GM10266 (cell line): ENCODE data around the gene CCR5.

Experiments used
- DNase-seq: peaks from one replicate; pipeline ENCODE4 v3.0.0; 2012; ENCODE audit errors: extremely low spot score
- TF ChIP-seq, protein P1 (sequence below): IDR thresholded peaks from 2 replicates; pipeline ENCODE4 v1.5.1; 2012; ENCODE audit warnings: mild to moderate bottlenecking, low read depth; ENCODE audit not compliant: control insufficient read depth, insufficient read depth; ENCODE audit errors: missing control alignments

CCR5 gene

DNA sequence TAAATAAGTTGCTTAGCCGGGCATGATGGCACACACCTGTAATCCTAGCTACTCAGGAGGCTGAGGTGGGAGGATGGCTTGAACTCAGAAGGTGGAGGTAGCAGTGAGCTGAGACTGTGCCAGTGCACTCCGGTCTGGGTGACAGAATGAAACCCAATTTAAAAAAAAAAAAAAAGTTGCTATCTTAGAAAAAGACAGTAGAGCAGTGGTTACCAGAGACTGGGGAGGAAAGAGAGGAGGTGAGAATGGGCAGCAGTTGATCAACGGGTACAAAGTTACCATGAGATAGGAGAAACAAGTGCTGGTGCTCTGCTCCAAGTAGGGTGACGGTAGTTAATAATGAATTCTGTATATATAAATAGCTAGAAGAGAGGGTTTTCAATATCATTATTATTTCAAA is 17.7 kb upstream of the CCR5 start:
- TF ChIP-seq, protein P1, sequence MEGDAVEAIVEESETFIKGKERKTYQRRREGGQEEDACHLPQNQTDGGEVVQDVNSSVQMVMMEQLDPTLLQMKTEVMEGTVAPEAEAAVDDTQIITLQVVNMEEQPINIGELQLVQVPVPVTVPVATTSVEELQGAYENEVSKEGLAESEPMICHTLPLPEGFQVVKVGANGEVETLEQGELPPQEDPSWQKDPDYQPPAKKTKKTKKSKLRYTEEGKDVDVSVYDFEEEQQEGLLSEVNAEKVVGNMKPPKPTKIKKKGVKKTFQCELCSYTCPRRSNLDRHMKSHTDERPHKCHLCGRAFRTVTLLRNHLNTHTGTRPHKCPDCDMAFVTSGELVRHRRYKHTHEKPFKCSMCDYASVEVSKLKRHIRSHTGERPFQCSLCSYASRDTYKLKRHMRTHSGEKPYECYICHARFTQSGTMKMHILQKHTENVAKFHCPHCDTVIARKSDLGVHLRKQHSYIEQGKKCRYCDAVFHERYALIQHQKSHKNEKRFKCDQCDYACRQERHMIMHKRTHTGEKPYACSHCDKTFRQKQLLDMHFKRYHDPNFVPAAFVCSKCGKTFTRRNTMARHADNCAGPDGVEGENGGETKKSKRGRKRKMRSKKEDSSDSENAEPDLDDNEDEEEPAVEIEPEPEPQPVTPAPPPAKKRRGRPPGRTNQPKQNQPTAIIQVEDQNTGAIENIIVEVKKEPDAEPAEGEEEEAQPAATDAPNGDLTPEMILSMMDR, result no peak
- no peak for DNase-seq

DNA sequence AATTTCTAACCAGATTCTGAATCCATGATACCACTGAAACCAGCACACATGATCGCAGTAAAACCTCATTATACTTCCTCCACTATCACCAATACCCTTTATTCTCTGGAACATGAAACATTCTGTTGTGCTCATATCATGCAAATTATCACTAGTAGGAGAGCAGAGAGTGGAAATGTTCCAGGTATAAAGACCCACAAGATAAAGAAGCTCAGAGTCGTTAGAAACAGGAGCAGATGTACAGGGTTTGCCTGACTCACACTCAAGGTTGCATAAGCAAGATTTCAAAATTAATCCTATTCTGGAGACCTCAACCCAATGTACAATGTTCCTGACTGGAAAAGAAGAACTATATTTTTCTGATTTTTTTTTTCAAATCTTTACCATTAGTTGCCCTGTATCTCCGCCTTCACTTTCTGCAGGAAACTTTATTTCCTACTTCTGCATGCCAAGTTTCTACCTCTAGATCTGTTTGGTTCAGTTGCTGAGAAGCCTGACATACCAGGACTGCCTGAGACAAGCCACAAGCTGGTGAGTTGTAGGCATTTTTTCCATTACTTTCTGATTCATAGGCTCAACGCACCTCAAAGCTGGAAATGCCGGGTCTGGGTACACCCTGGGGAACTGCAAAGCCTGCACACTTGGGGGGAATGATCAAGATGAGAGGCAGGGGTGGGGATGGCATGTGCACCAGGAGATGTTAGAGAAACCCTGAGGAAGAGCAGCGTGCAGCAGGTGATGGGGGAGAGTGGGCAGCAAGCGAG is 16.9 kb upstream of the CCR5 start, which contains the start of gene CCR2:
Gene CCR2, plus strand, starts transcription at position 465 of the 764 bp plus-strand sequence. CDS start 3,417 bp downstream, outside the sequence.
- DNase-seq, result no peak
- TF ChIP-seq, protein P1, result no peak

DNA sequence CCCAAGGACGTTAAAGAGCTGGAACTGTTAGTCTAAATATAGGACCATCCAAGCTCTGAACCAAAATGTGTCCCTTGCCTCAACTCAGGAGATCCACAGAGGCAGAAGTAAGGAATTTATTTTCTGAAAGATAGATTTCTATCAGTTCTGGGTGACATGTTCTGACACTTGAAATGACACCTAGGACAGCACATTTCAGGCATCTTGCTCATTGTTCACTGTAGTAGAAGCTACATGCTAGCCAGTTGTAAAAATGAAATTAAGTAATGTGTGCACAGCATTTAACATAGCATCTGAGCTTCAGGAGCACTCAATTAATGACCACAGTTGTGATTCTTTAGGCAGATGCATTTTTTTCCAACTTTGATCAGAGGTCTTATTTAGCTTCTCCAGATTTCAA is 16.3 kb upstream of the CCR5 start:
- DNase-seq, result no peak
- TF ChIP-seq, protein P1, result no peak

DNA sequence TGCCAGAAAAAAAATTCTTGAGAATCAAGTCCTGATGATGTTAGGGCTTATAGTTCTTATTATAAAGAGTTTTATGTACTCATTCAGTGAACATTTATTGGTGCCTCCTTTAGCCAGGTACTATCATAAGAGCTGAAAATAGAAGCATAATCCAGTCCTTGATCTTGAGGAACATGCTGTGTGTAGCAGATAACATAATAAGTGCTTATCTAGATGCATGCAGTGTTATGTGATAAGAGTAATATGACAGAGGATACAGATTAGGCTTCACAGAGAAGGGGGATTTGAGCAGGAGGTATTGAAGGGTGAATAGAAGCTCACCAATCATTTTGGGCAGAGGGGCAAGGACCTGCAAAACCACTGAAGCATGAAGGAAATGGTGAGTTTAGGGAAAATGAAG is 15.8 kb upstream of the CCR5 start:
- DNase-seq, result no peak
- TF ChIP-seq, protein P1, result no peak

DNA sequence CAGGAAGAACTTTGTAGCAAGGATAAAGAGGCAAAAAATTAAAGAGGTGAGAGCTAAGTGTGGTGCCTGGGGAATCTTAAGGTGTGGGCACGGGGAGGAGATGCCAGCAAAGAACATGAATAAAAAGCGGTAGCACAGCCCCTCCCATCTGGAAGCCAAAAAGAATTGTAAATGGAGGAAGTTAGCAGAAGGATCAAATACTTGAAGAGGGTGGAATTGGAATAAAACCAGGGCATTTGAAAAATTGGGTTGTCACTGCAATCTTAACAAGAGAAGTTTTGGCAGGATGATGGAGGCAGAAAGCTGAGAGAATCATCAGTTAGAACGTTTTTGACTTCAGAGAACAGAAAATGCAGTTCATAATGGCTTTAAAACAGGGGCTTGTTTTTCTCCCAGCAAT is 14.5 kb upstream of the CCR5 start:
- DNase-seq, result no peak
- TF ChIP-seq, protein P1, result no peak

DNA sequence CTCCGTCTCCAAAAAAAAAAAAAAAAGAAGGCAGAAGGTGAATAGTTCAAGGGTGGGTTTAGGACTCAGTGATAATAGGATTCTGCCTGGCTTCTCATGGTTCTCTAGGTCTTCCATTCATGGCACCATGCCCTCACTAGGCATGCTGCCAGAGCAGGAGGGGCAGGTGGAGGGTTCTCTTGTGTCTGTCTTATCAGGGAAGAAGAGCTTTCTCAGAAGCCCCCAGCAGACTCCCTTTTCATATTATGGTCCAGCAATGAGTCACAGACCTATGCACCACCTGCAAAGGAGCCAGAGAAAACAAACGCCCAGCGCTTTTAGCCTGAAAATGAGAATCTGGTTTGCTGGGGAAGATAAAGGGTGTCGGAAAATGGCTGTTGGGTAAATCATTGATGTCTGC is 13.8 kb upstream of the CCR5 start:
- TF ChIP-seq, protein P1, result no peak
- no peak for DNase-seq

DNA sequence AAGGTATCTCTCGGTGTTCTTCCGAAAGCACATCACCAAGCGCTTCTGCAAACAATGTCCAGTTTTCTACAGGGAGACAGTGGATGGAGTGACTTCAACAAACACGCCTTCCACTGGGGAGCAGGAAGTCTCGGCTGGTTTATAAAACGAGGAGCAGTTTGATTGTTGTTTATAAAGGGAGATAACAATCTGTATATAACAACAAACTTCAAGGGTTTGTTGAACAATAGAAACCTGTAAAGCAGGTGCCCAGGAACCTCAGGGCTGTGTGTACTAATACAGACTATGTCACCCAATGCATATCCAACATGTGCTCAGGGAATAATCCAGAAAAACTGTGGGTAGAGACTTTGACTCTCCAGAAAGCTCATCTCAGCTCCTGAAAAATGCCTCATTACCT is 12.3 kb upstream of the CCR5 start:
- DNase-seq, result no peak
- TF ChIP-seq, protein P1, result no peak
